ENCODE measurements around the gene RAB5A. TPM values are rescaled to one million over a fixed set of nuclear protein-coding genes. Genes with fewer than 3 reads are reported as not detected.
A peak's percentile ranks its signal among the peaks of the same experiment; 100 is the strongest.

RAB5A gene
- total RNA-seq, 2 experiments from 2014 or later: 24.5 to 39.2 TPM

GRCh38 chr3:19940643-19941042, 6.3 kb upstream of the RAB5A start:
- ChIA-PET POLR2A (no interaction called here), CTCF (ENCODE audit: unreplicated experiment) (no interaction called here)
- Histone ChIP-seq H4K20me1 (ENCODE audit: insufficient read depth, low read length) (no peaks in the 10 kb centered on the region), H3K4me1 (ENCODE audit: insufficient read depth, low read length, poor library complexity, severe bottlenecking) (no peaks in the 10 kb centered on the region), H2AFZ (ENCODE audit: low read length) (no peak overlapping the region), H3K9me3 (ENCODE audit: low read length) (no peaks in the 10 kb centered on the region), H3K36me3 (ENCODE audit: insufficient read depth, low read length) (no peaks in the 10 kb centered on the region), H3K79me2 (ENCODE audit: insufficient read depth, low read depth, low read length) (no peaks in the 10 kb centered on the region), H3K4me3 (ENCODE audit: low read depth, low read length, poor library complexity, severe bottlenecking) (no peak overlapping the region), H3K9me2 (ENCODE audit: insufficient read depth, low read length) (no peaks in the 10 kb centered on the region), H3K27ac (ENCODE audit: low read depth, low read length, poor library complexity, severe bottlenecking) (no peak overlapping the region), H3K4me2 (ENCODE audit: low read length) (no peak overlapping the region)
- no TSS peak for BruUV-seq (replicated peaks)
- TF ChIP-seq, protein P1, sequence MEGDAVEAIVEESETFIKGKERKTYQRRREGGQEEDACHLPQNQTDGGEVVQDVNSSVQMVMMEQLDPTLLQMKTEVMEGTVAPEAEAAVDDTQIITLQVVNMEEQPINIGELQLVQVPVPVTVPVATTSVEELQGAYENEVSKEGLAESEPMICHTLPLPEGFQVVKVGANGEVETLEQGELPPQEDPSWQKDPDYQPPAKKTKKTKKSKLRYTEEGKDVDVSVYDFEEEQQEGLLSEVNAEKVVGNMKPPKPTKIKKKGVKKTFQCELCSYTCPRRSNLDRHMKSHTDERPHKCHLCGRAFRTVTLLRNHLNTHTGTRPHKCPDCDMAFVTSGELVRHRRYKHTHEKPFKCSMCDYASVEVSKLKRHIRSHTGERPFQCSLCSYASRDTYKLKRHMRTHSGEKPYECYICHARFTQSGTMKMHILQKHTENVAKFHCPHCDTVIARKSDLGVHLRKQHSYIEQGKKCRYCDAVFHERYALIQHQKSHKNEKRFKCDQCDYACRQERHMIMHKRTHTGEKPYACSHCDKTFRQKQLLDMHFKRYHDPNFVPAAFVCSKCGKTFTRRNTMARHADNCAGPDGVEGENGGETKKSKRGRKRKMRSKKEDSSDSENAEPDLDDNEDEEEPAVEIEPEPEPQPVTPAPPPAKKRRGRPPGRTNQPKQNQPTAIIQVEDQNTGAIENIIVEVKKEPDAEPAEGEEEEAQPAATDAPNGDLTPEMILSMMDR (conservative IDR thresholded peaks at IDR 0.05; ENCODE audit: low read length): no peak
- no peak for TF ChIP-seq EZH2phosphoT487 (IDR thresholded peaks at IDR 0.05; ENCODE audit: borderline replicate concordance, low read depth, low read length)
- intact Hi-C loops (cut with micrococcal nuclease; ENCODE audit: unreplicated experiment): loop anchor here (10.0 kb wide), 1 partner anchor 396 kb away; no protein-coding TSS in a partner anchor
- no peak for DNase-seq (ENCODE audit: low spot score)

GRCh38 chr3:19945534-19945933, 1.4 kb upstream of the RAB5A start:
- ChIA-PET POLR2A (interaction anchor here (0.7 to 2.8 kb wide), 6 partner anchors 96 to 1701 kb away, joined by 3 to 11 read pairs (median 4); partner anchors contain the start of gene SGO1), CTCF (ENCODE audit: unreplicated experiment) (no interaction called here)
- peaks cover 30% of the 10 kb centered on the region for H3K4me1 ChIP-seq (ENCODE audit: insufficient read depth, low read length, poor library complexity, severe bottlenecking)
- H3K9me2 ChIP-seq (ENCODE audit: insufficient read depth, low read length): no peaks in the 10 kb centered on the region
- DNase-seq (ENCODE audit: low spot score): no peak
- BruUV-seq (replicated peaks): no TSS peak
- no peak overlapping the region for H2AFZ ChIP-seq (ENCODE audit: low read length)
- no peaks in the 10 kb centered on the region for H3K9me3 ChIP-seq (ENCODE audit: low read length)
- H3K36me3 ChIP-seq (ENCODE audit: insufficient read depth, low read length): peaks cover 5% of the 10 kb centered on the region; the same call in 1 of the 2 replicates
- H3K27ac ChIP-seq (ENCODE audit: low read depth, low read length, poor library complexity, severe bottlenecking): no peak overlapping the region
- TF ChIP-seq EZH2phosphoT487 (IDR thresholded peaks at IDR 0.05; ENCODE audit: borderline replicate concordance, low read depth, low read length): no peak
- TF ChIP-seq, protein P1 (conservative IDR thresholded peaks at IDR 0.05; ENCODE audit: low read length): no peak
- no peak overlapping the region for H3K4me3 ChIP-seq (ENCODE audit: low read depth, low read length, poor library complexity, severe bottlenecking)
- H3K79me2 ChIP-seq (ENCODE audit: insufficient read depth, low read depth, low read length): peaks cover 32% of the 10 kb centered on the region
- peak overlapping the region; percentile 75; the same call in 1 of the 2 replicates for H3K4me2 ChIP-seq (ENCODE audit: low read length)
- intact Hi-C loops (cut with micrococcal nuclease; ENCODE audit: unreplicated experiment): loop anchor here (10.0 kb wide), 1 partner anchor 401 kb away; no protein-coding TSS in a partner anchor
- H4K20me1 ChIP-seq (ENCODE audit: insufficient read depth, low read length): peaks cover 18% of the 10 kb centered on the region
